Measurements from ENCODE around the gene ASAP2. TPM values are rescaled to one million over a fixed set of nuclear protein-coding genes. Genes with fewer than 3 reads are reported as not detected.

The ASAP2 gene
- total RNA-seq, 1 experiment from 2014 or later: 25.2 TPM

DNA sequence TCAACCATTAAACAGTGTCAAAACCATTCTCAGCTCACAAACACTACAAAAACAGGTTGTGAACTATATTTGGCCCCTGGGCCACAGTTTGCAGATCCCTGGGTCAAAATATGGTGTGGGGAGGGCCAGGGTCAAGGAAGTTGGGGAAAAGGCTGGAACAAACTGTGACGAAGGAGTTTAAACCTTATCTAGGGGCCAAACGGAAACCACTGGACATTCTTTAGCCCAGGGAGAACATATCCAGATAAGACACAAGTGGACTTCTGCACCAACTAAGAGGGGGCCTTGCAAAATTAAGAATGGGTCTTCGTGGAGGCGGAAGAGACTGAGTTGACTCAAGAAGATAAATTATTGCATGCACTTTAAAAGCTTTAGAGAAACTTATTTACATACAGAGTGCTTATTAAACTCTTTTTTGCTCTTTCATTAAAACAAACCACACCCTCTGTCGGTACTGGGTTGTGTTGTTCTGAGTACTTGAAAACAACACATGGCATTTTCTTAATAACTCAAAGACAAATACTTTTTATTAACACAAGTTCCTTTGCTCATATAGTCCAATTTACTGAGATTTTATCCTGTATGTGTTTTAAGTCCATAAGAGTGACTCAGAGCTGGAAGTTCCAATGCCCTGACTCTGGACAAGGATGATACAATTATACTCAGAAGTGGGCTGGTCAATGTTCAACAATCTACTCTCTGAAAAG is 5.3 kb upstream of the ASAP2 start:
- H3K4me1 ChIP-seq (ENCODE audit: insufficient read depth, low read length): peaks cover 22% of the 10 kb centered on the region
- no peaks in the 10 kb centered on the region for H3K36me3 ChIP-seq (ENCODE audit: low read depth, low read length)
- peak overlapping the region; percentile 12; the same call in 1 of the 2 replicates for H3K27ac ChIP-seq (ENCODE audit: low read length)
- no peak overlapping the region for H3K4me3 ChIP-seq (ENCODE audit: low read length)
- H3K4me2 ChIP-seq (ENCODE audit: low read length): peak overlapping the region; percentile 28
- TF ChIP-seq, protein P1, sequence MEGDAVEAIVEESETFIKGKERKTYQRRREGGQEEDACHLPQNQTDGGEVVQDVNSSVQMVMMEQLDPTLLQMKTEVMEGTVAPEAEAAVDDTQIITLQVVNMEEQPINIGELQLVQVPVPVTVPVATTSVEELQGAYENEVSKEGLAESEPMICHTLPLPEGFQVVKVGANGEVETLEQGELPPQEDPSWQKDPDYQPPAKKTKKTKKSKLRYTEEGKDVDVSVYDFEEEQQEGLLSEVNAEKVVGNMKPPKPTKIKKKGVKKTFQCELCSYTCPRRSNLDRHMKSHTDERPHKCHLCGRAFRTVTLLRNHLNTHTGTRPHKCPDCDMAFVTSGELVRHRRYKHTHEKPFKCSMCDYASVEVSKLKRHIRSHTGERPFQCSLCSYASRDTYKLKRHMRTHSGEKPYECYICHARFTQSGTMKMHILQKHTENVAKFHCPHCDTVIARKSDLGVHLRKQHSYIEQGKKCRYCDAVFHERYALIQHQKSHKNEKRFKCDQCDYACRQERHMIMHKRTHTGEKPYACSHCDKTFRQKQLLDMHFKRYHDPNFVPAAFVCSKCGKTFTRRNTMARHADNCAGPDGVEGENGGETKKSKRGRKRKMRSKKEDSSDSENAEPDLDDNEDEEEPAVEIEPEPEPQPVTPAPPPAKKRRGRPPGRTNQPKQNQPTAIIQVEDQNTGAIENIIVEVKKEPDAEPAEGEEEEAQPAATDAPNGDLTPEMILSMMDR (conservative IDR thresholded peaks at IDR 0.05; ENCODE audit: low read depth, low read length): no peak
- no peak for TF ChIP-seq EZH2phosphoT487 (IDR thresholded peaks at IDR 0.05; ENCODE audit: borderline replicate concordance, low read length)
- TF ChIP-seq EZH2 (IDR thresholded peaks at IDR 0.05; ENCODE audit: low read length, unreplicated experiment): no peak
- H3K79me2 ChIP-seq (ENCODE audit: low read length): 0 out of 2 replicates have a peak, but pooled peaks cover 7% of the 10 kb centered on the region
- DNase-seq (peak; percentile 76), ATAC-seq (peak; percentile 53)
- no peaks in the 10 kb centered on the region for H3K9me3 ChIP-seq (ENCODE audit: low read length)
- CTCF ChIA-PET: no interaction called here
- H3F3A ChIP-seq (ENCODE audit: low read length, unreplicated experiment): no peaks in the 10 kb centered on the region
- no TSS peak for BruUV-seq (replicated peaks)
- no peak overlapping the region for H2AFZ ChIP-seq (ENCODE audit: low read length)
- intact Hi-C loops (cut with micrococcal nuclease): no loop called here
- no peaks in the 10 kb centered on the region for H4K20me1 ChIP-seq (ENCODE audit: low read length)
- no peaks in the 10 kb centered on the region for H3K27me3 ChIP-seq (ENCODE audit: low read length)
- H3K9ac ChIP-seq (ENCODE audit: low read length): no peak overlapping the region
- POLR2A ChIA-PET (ENCODE audit: unreplicated experiment): no interaction called here
- no peaks in the 10 kb centered on the region for H3K9me2 ChIP-seq (replicated peaks; ENCODE audit: low read length)

DNA sequence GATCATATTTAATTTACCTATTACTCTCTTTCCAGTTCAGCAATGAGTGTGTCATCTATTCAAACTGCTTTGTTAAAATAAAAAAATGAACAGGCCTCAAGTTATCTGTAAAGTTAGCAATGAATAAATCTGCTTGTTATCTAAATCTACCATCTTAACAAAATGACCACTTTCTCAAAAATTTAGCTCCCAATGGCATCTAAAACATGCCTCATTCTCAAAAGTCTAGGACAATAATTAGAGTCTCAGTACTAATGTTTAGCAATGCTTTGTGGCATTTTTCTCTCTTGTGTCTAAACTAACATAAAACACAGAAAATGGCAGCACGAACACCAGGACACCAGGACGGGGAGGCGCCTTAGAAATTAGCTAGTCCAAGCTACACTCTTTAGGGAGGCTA is 3.6 kb upstream of the ASAP2 start:
- Histone ChIP-seq H4K20me1 (ENCODE audit: low read length) (no peaks in the 10 kb centered on the region), H3K9ac (ENCODE audit: low read length) (no peak overlapping the region), H3K36me3 (ENCODE audit: low read depth, low read length) (no peaks in the 10 kb centered on the region), H3K27me3 (ENCODE audit: low read length) (no peaks in the 10 kb centered on the region), H3K9me3 (ENCODE audit: low read length) (no peaks in the 10 kb centered on the region), H3K79me2 (ENCODE audit: low read length) (peaks cover 19% of the 10 kb centered on the region), H3K4me2 (ENCODE audit: low read length) (no peak overlapping the region), H3K27ac (ENCODE audit: low read length) (no peak overlapping the region), H3F3A (ENCODE audit: low read length, unreplicated experiment) (no peaks in the 10 kb centered on the region), H3K4me1 (ENCODE audit: insufficient read depth, low read length) (peaks cover 22% of the 10 kb centered on the region), H2AFZ (ENCODE audit: low read length) (no peak overlapping the region), H3K9me2 (replicated peaks; ENCODE audit: low read length) (no peaks in the 10 kb centered on the region), H3K4me3 (ENCODE audit: low read length) (no peak overlapping the region)
- no peak for DNase-seq
- no TSS peak for BruUV-seq (replicated peaks)
- no peak for TF ChIP-seq EZH2phosphoT487 (IDR thresholded peaks at IDR 0.05; ENCODE audit: borderline replicate concordance, low read length)
- TF ChIP-seq, protein P1 (conservative IDR thresholded peaks at IDR 0.05; ENCODE audit: low read depth, low read length): no peak
- no peak for TF ChIP-seq EZH2 (IDR thresholded peaks at IDR 0.05; ENCODE audit: low read length, unreplicated experiment)
- POLR2A ChIA-PET (ENCODE audit: unreplicated experiment): no interaction called here
- CTCF ChIA-PET: interaction anchor here (0.6 kb wide), 1 partner anchor 18 kb away, joined by 3 read pairs; no protein-coding TSS in a partner anchor
- intact Hi-C loops (cut with micrococcal nuclease): no loop called here
- no peak for ATAC-seq

DNA sequence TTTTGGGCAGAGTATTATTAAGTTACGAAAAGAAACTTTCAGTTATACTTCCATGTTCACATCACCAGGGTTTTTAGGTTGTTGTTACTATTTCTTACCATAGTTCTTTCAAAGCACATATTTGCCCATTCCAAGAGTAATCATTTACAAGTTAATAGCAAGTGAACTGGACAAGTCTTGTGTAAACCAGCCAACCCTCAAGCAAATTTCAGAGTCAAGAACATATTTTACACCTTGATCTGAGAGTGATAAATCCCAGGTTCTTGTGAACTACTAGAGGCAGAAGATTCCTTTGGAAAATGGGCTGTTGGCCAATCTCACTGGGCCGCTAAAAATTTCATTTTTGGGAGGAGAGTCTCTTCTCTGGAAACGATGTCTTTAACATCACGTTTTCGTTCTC is 2.7 kb upstream of the ASAP2 start:
- H2AFZ ChIP-seq (ENCODE audit: low read length): no peak overlapping the region
- H3K79me2 ChIP-seq (ENCODE audit: low read length): peaks cover 27% of the 10 kb centered on the region
- ChIA-PET CTCF (no interaction called here), POLR2A (ENCODE audit: unreplicated experiment) (no interaction called here)
- no peak overlapping the region for H3K27ac ChIP-seq (ENCODE audit: low read length)
- H3K9me3 ChIP-seq (ENCODE audit: low read length): no peaks in the 10 kb centered on the region
- H3K36me3 ChIP-seq (ENCODE audit: low read depth, low read length): no peaks in the 10 kb centered on the region
- peaks cover 4% of the 10 kb centered on the region; the same call in 1 of the 2 replicates for H4K20me1 ChIP-seq (ENCODE audit: low read length)
- H3K4me2 ChIP-seq (ENCODE audit: low read length): no peak overlapping the region
- no TSS peak for BruUV-seq (replicated peaks)
- no peak for ATAC-seq
- H3K4me1 ChIP-seq (ENCODE audit: insufficient read depth, low read length): peaks cover 23% of the 10 kb centered on the region
- intact Hi-C loops (cut with micrococcal nuclease): no loop called here
- H3K4me3 ChIP-seq (ENCODE audit: low read length): no peak overlapping the region
- no peaks in the 10 kb centered on the region for H3K27me3 ChIP-seq (ENCODE audit: low read length)
- H3K9ac ChIP-seq (ENCODE audit: low read length): no peak overlapping the region
- no peaks in the 10 kb centered on the region for H3F3A ChIP-seq (ENCODE audit: low read length, unreplicated experiment)
- no peak for TF ChIP-seq EZH2 (IDR thresholded peaks at IDR 0.05; ENCODE audit: low read length, unreplicated experiment)
- no peak for TF ChIP-seq EZH2phosphoT487 (IDR thresholded peaks at IDR 0.05; ENCODE audit: borderline replicate concordance, low read length)
- TF ChIP-seq, protein P1 (conservative IDR thresholded peaks at IDR 0.05; ENCODE audit: low read depth, low read length): no peak
- no peak for DNase-seq
- H3K9me2 ChIP-seq (replicated peaks; ENCODE audit: low read length): no peaks in the 10 kb centered on the region
